H9 (cell line): ENCODE data around the gene HOXC6. TPM values are rescaled to one million over a fixed set of nuclear protein-coding genes. Genes with fewer than 3 reads are reported as not detected.

ENCODE experiments used
- DNase-seq: peaks from one replicate; pipeline ENCODE4 v3.0.0-alpha.2; 2017
- H2AFZ ChIP-seq: one replicate; pipeline ENCODE4 v1.6.1; 2013; ENCODE audit warnings: mild to moderate bottlenecking, low read length, control low read depth, moderate library complexity
- H2AK5ac ChIP-seq: 2 replicates; pipeline ENCODE4 v1.6.1; 2013; ENCODE audit warnings: low read length, control low read depth, mixed read lengths; ENCODE audit not compliant: insufficient read length
- H2BK120ac ChIP-seq: one replicate; pipeline ENCODE4 v1.6.1; 2013; ENCODE audit warnings: low read depth, mild to moderate bottlenecking, low read length, control low read depth, inconsistent platforms; ENCODE audit not compliant: poor library complexity, severe bottlenecking
- H2BK12ac ChIP-seq: 2 replicates; pipeline ENCODE4 v1.6.1; 2013; ENCODE audit warnings: low read length, control low read depth, mixed read lengths, low read depth; ENCODE audit not compliant: insufficient read length
- H2BK15ac ChIP-seq: 2 replicates; pipeline ENCODE4 v1.6.1; 2013; ENCODE audit warnings: low read depth, low read length, control low read depth
- H2BK20ac ChIP-seq: one replicate; pipeline ENCODE4 v1.6.1; 2013; ENCODE audit warnings: low read depth, mild to moderate bottlenecking, low read length, control low read depth, inconsistent platforms; ENCODE audit not compliant: poor library complexity, severe bottlenecking
- H2BK5ac ChIP-seq: 2 replicates; pipeline ENCODE4 v1.6.1; 2013; ENCODE audit warnings: low read length, control low read depth, mixed read lengths; ENCODE audit not compliant: insufficient read length
- H3K14ac ChIP-seq: 2 replicates; pipeline ENCODE4 v1.6.1; 2013; ENCODE audit warnings: low read length, control low read depth; ENCODE audit not compliant: insufficient read depth
- H3K18ac ChIP-seq: 2 replicates; pipeline ENCODE4 v1.6.1; 2013; ENCODE audit warnings: low read depth, mild to moderate bottlenecking, mixed read lengths, low read length, control low read depth; ENCODE audit not compliant: insufficient read length
- H3K23ac ChIP-seq: 2 replicates; pipeline ENCODE4 v1.6.1; 2013; ENCODE audit warnings: low read length, control low read depth, mixed read lengths, low read depth; ENCODE audit not compliant: insufficient read length
- H3K23me2 ChIP-seq: 2 replicates; pipeline ENCODE4 v1.6.1; 2013; ENCODE audit warnings: low read depth, mild to moderate bottlenecking, mixed read lengths, low read length, control low read depth; ENCODE audit not compliant: insufficient read length, poor library complexity, severe bottlenecking
- H3K27ac ChIP-seq: 2 replicates; pipeline ENCODE4 v1.5.1; 2013; ENCODE audit warnings: low read length, control low read depth, mixed read lengths, low read depth; ENCODE audit not compliant: insufficient read length
- H3K27me3 ChIP-seq: 2 replicates; pipeline ENCODE4 v1.6.1; 2013; ENCODE audit warnings: low read length, control low read depth, inconsistent platforms; ENCODE audit not compliant: insufficient read depth
- H3K4ac ChIP-seq: 2 replicates; pipeline ENCODE4 v1.6.1; 2013; ENCODE audit warnings: low read depth, mild to moderate bottlenecking, control low read depth, inconsistent platforms, low read length, moderate library complexity
- H3K4me1 ChIP-seq: 2 replicates; pipeline ENCODE4 v1.6.1; 2013; ENCODE audit warnings: low read length, control low read depth, inconsistent platforms; ENCODE audit not compliant: insufficient read depth
- H3K4me2 ChIP-seq: 2 replicates; pipeline ENCODE4 v1.6.1; 2013; ENCODE audit warnings: low read length, control low read depth, mixed read lengths; ENCODE audit not compliant: insufficient read length, insufficient read depth
- H3K56ac ChIP-seq: 2 replicates; pipeline ENCODE4 v1.6.1; 2013; ENCODE audit warnings: low read depth, mild to moderate bottlenecking, mixed read lengths, low read length, control low read depth; ENCODE audit not compliant: insufficient read length
- H3K79me1 ChIP-seq: 2 replicates; pipeline ENCODE4 v1.6.1; 2013; ENCODE audit warnings: low read depth, mild to moderate bottlenecking, moderate library complexity, low read length, control low read depth, inconsistent platforms; ENCODE audit not compliant: insufficient read depth, poor library complexity, severe bottlenecking
- H3K79me2 ChIP-seq: 2 replicates; pipeline ENCODE4 v1.6.1; 2013; ENCODE audit warnings: low read length, control low read depth, inconsistent platforms; ENCODE audit not compliant: insufficient read depth
- H3K9ac ChIP-seq: 2 replicates; pipeline ENCODE4 v1.6.1; 2013; ENCODE audit warnings: low read length, control low read depth, mixed read lengths; ENCODE audit not compliant: insufficient read length; ENCODE audit errors: extremely low read depth
- H3K9me3 ChIP-seq: one replicate; pipeline ENCODE4 v1.6.1; 2013; ENCODE audit warnings: low read depth, low read length, inconsistent platforms; ENCODE audit not compliant: control insufficient read depth
- H3T11ph ChIP-seq: one replicate; pipeline ENCODE4 v1.6.1; 2013; ENCODE audit warnings: mild to moderate bottlenecking, low read length, control low read depth, inconsistent platforms
- H4K20me1 ChIP-seq: one replicate; pipeline ENCODE4 v1.6.1; 2013; ENCODE audit not compliant: control insufficient read depth, insufficient read length, insufficient read depth
- H4K5ac ChIP-seq: 2 replicates; pipeline ENCODE4 v1.6.1; 2013; ENCODE audit warnings: low read depth, mild to moderate bottlenecking, mixed read lengths, low read length, control low read depth; ENCODE audit not compliant: insufficient read length
- H4K8ac ChIP-seq: replicated peaks from 2 replicates; pipeline ENCODE4 v1.6.1; 2013; ENCODE audit warnings: low read length, control low read depth, mixed read lengths, low read depth; ENCODE audit not compliant: insufficient read length
- H4K91ac ChIP-seq: 2 replicates; pipeline ENCODE4 v1.6.1; 2013; ENCODE audit warnings: low read depth, mild to moderate bottlenecking, moderate library complexity, mixed read lengths, low read length, control low read depth; ENCODE audit not compliant: insufficient read length
- H3K27ac Mint-ChIP-seq, 3 experiments: 2 replicates in 2 of 3; 3 replicates in 1 of 3; pipeline ENCODE4 v1.8.0; 2020 to 2021; ENCODE audit warnings: mixed read lengths in 3 of 3, mild to moderate bottlenecking in 1 of 3, moderate library complexity in 1 of 3
- H3K27me3 Mint-ChIP-seq: 2 replicates; pipeline ENCODE4 v1.8.0; 2021; ENCODE audit warnings: low read depth, mild to moderate bottlenecking, moderate library complexity, mixed read lengths
- H3K36me3 Mint-ChIP-seq, 3 experiments: 2 replicates in 2 of 3; 3 replicates in 1 of 3; pipeline ENCODE4 v1.8.0; 2020 to 2021; ENCODE audit warnings: low read depth in 3 of 3, mixed read lengths in 3 of 3; ENCODE audit not compliant: insufficient read depth in 1 of 3
- H3K4me1 Mint-ChIP-seq, 2 experiments: 2 replicates each; pipeline ENCODE4 v1.8.0; 2020; ENCODE audit warnings: mixed read lengths in 2 of 2
- H3K4me3 Mint-ChIP-seq, 2 experiments: 2 replicates in 1 of 2; 3 replicates in 1 of 2; pipeline ENCODE4 v1.8.0; 2020 to 2021; ENCODE audit warnings: mild to moderate bottlenecking in 2 of 2, mixed read lengths in 2 of 2, moderate library complexity in 1 of 2
- H3K9me3 Mint-ChIP-seq, 2 experiments: 2 replicates in 1 of 2; 3 replicates in 1 of 2; pipeline ENCODE4 v1.8.0; 2020; ENCODE audit warnings: mild to moderate bottlenecking in 2 of 2, mixed read lengths in 2 of 2, moderate library complexity in 1 of 2
- WGBS: extraction: QIAGEN DNeasy Blood & Tissue Kit; methylation state at CpG from one replicate; pipeline ENCODE4 v1.1.7; 2013; ENCODE audit warnings: missing lambda C conversion rate, low lambda C conversion rate, mixed read lengths; ENCODE audit not compliant: insufficient read length; ENCODE audit errors: extremely low coverage; 5-methylcytosine and 5-hydroxymethylcytosine counted together
- total RNA-seq: library from RNA; stranded (reverse); gene quantifications from 2 replicates; pipeline ENCODE4 v1.2.1, GENCODE V29; 2021
- TF ChIP-seq, protein P1 (sequence below): fragments of 200-600 bp; sonication (generic); conservative IDR thresholded peaks from 3 replicates; pipeline ENCODE4 v1.8.0; 2021; ENCODE audit warnings: antibody characterized with exemption, mild to moderate bottlenecking

The HOXC6 gene
- total RNA-seq, 1 experiment from 2014 or later = not detected

DNA sequence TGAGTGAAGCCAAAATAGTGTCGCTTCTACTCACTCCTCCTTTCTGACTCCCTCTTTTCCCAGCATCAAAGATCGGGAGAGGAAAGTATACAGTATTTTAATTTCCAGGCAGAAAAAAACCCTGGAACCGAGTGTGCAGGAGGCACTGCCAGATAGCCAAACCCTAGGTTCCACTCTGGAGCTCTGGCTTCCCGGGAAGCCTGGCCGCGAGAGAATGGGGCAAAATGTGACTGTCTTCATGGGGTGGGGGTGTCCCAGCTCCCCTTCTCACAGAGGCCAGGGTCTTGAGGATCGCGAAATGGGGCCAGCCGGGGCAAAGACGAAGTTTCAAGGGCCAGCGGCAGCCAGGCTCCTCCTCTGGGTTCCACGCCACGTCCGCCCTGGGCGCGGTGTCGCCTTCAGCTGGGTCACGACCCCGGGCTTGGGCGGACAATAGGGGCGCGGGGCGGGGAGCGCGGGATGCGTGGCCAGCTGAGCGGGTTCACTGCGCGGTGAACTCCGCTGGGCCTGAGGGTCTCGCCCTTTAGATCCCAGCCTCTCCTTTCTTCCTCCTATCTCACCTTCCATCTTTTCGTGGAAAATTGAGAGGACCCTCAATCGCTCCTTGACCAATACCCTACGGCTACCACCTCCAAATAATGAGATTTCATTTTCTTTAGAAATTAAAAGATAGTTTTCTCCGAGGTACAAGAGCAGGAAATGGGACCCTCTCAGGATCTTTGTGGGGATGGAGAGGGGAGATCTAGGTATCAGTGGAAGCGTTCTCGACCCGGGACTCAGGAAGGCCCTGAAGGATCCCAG is 32.1 kb downstream of the HOXC6 start:
- no peak for DNase-seq

More for the DNA sequence above, 32.1 kb downstream of the HOXC6 start:
- Histone ChIP-seq H3K79me2 (no peaks in the 10 kb centered on the region), H2AFZ (no peak overlapping the region), H3K27ac (no peak overlapping the region), H2BK15ac (no peak overlapping the region), H3K9ac (no peak overlapping the region), H3K56ac (no peak overlapping the region), H2BK20ac (no peak overlapping the region), H2BK12ac (no peak overlapping the region), H3K27me3 (peaks cover 88% of the 10 kb centered on the region), H3K14ac (no peak overlapping the region; the same call in 1 of the 2 replicates), H3T11ph (no peak overlapping the region), H3K4me2 (peak overlapping the region; percentile 11), H3K4me1 (peaks cover 7% of the 10 kb centered on the region; the same call in 1 of the 2 replicates), H4K5ac (no peak overlapping the region), H2BK120ac (no peak overlapping the region), H3K4ac (no peak overlapping the region), H3K9me3 (no peaks in the 10 kb centered on the region), H3K18ac (no peak overlapping the region), H2AK5ac (no peak overlapping the region), H4K8ac (no peak overlapping the region), H2BK5ac (no peak overlapping the region), H4K20me1 (no peaks in the 10 kb centered on the region), H3K79me1 (no peaks in the 10 kb centered on the region), H3K23me2 (no peaks in the 10 kb centered on the region), H3K23ac (no peak overlapping the region), H4K91ac (no peak overlapping the region)
- WGBS = no CpG with 5 or more reads among the region's 38 CpGs
- TF ChIP-seq, protein P1, sequence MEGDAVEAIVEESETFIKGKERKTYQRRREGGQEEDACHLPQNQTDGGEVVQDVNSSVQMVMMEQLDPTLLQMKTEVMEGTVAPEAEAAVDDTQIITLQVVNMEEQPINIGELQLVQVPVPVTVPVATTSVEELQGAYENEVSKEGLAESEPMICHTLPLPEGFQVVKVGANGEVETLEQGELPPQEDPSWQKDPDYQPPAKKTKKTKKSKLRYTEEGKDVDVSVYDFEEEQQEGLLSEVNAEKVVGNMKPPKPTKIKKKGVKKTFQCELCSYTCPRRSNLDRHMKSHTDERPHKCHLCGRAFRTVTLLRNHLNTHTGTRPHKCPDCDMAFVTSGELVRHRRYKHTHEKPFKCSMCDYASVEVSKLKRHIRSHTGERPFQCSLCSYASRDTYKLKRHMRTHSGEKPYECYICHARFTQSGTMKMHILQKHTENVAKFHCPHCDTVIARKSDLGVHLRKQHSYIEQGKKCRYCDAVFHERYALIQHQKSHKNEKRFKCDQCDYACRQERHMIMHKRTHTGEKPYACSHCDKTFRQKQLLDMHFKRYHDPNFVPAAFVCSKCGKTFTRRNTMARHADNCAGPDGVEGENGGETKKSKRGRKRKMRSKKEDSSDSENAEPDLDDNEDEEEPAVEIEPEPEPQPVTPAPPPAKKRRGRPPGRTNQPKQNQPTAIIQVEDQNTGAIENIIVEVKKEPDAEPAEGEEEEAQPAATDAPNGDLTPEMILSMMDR = no peak
- Mint-ChIP-seq H3K4me1 (peaks cover 6 to 54% of the 10 kb centered on the region in 2 experiments), H3K36me3 (no peaks in the 10 kb centered on the region; a peak in 1 of 7 replicates), H3K4me3 (no peak overlapping the region), H3K27me3 (peaks cover 97% of the 10 kb centered on the region), H3K9me3 (peaks cover 0 to 5% of the 10 kb centered on the region in 2 experiments; a peak in 1 of 5 replicates), H3K27ac (no peak overlapping the region)
